HUDEP-2 (cell line): Measurements from ENCODE around the gene GALNT1.

Experiments
- DNase-seq, 76 experiments: peaks; one replicate each; lab custom pipeline; 2025; ENCODE audit not compliant: unreplicated experiment in 76 of 76; lab: John Stamatoyannopoulos, UW

The GALNT1 gene

DNA sequence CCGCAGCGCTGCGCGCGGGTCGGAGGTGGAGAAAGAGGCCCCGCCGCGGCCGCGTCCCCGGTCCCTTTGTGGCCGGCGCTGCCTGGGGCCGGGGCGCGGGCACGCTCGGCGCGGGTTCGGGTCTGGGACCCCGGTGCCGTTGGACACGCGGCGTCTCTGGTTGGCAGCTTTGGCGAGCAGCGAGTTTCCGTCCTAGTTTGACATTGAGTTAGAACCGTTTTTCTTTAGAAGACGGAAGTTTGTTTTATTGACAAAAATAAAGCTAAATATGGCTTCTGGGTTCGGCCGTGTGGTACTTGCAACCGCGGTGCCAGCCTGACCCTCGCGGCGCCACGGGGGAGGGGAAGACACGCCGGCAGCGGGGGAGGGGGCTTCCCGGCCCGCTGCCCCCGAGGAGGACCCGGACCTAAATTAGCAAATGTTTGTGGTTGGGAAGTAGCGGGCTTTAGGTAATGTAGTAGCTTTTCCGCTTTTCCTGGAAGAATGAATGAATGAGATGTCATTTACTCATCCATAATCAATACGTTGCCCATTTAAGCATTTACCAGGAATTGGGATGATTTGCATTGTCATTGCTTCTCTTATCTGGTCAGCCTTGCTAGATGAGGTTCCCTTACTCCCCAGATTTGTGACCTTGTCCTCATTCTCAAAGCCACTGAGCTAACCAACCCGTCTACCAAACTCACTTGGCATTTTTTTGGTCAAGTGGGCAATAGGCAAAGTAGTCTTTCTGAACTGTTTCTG, 530 bp downstream of the GALNT1 start:
- DNase-seq = peak in 10 of 76 experiments; percentile 8 to 40 (median 15)

DNA sequence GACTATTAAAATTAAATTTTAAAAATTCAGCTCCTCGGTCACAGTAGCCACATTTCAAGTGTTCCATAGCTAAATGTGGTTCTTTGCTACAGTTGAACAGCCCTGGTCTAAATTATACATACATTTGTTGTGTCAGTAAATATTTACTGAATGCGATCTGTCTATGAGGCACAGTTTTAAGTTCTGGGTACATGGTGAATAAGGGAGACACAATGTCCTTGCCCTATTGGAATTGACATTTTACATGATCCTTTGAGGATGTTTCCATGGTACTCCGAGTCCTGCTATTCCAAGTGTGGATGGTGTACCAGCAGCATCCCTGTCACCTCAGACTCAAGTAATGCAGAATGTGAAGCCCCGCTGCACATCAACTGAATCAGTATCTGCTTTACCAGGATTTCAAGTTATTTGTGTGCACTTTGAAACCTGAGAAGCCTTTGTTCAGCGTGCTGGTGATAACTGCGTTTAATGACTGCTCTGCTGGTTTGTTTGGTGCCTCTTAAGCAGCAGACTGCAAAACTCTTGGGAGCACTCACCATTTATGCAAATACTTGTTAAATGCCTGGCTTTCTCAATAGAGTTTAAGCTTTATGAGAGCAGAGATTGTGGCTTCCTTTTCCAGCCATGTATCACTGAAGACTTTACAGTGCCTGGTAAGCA, 1.5 kb downstream of the GALNT1 start:
- no peak for DNase-seq

DNA sequence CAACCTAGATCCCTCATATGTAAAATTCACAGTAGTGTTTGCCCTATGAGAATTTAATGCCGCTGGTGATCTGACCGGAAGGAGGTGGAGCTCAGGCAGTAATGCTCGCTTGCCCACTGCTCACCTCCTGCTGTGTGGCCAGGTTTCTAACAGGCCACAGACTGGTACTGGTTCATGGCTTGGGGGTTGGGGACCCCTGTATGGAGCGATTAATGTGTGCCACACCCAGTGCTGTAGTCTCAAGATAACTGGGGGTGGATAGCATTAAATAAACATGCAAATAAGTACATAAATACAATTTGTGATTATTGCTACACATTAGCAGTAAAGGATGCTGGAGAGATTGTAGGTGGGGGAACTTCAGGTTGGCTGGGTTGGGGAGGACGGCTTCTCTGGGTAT, 3.2 kb downstream of the GALNT1 start:
- DNase-seq = peak in 7 of 76 experiments; percentile 9 to 47 (median 27)

DNA sequence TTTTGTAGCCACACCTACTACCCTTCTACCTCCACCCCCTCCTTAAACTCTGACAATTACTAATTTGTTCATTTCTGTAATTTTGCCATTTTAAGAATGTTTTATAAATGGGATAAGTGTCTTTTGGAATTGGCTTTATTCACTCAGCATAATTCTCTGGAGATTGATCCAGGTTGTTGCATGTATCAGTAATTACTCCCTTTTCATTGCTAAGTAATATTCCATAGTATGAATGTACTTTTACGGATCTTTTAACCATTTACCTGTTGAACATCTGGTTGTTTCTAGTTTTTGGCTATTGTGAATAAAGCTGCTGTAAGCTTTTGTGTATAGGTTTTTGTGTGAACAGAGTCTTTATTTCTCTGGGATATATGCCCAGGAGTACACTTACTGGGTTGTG, 4.1 kb downstream of the GALNT1 start:
- no peak for DNase-seq

DNA sequence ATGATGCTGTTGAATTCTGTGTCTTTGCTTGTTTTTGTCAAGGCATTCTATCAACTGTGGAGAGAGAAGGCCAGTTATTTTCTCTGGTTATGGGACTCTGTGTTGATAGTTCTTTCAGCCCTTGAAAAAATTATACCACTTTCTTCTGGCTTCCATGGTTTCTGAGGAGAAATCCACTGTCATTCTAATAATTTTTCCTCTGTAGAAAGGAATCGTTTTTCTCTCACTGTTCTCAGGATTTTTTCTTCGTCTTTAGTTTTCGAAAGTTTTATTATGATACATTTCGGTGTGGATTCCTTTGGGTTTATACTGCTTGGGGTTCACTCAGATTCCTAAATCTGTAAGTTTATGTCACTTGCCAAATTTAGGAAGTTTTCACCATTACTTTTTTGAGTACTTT, 6.6 kb downstream of the GALNT1 start:
- no peak for DNase-seq

DNA sequence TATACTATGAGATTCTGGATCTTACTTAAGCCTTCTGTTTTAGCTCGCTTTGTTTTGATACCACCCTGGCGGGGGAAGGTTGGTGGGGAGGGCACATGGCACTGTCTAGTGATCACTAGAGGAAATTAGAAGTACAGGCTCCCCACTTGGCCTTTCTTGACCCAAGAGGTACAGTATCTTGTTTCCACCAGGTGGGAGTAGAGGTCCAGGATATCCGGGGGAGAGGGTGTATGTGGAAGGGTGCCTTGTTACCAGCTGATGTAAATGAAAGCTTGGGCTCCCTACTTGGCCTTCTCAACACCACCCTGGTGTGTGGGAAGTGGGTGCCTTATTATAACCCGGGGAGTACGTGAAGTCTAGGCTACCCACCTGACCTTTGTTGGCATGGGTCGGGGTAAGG, 7.5 kb downstream of the GALNT1 start:
- no peak for DNase-seq

DNA sequence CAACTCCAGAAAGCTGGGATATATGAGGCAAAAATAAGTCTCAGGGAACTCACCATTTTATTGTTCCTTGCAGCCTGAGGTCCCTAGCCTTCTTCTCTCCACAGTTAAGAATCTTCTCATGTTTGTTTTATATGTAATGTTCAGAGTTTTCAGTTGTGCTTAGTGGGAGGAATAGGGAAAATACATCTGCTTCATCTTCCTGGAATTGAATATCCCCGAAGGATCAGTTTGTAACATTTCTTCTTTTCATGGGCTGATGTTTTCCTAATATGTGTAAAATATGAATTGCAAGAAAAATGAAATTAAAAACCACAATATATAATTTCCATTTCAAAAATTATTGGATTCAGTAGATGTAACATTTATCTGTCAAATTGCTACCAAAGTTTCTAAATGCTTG, 8.0 kb downstream of the GALNT1 start:
- no peak for DNase-seq

DNA sequence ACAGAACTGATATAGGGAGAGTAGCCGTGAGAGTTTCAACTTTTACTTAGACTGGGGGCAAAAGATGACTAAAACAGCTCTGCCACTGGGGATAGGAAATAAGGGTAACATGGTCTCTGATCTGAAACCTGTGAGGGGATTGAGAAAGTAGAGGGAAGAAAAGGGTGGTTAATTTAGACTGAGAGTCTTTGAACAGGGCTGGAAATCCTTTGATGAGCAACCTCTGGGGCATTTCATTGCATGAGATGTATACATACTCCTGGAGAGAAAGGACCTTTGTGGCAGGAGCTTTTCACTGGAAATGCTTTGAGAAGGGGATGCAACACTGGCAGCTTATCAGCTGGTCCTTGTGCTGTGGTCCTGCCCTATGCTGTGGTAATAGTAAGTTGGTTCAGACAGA, 9.4 kb downstream of the GALNT1 start:
- DNase-seq = no peak

DNA sequence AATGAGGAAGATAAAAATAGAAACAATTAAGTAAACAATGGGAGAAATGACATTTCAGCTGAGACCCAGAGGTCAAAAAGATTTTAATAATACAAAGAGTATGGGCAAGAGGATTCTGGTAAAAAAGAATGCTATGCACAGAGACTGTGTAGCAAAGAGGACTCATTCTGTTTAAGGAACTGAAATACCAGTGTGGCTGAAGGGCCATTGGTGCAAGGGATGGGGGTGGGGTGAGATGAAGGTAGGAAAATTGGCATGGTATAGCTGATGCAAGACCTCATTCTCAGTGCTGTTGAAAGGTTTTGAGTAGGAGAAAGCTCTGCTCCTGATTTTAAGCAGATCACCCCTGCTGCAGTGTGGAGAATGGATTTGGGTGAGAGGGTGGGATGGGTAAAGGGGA, 10.8 kb downstream of the GALNT1 start:
- DNase-seq = no peak

DNA sequence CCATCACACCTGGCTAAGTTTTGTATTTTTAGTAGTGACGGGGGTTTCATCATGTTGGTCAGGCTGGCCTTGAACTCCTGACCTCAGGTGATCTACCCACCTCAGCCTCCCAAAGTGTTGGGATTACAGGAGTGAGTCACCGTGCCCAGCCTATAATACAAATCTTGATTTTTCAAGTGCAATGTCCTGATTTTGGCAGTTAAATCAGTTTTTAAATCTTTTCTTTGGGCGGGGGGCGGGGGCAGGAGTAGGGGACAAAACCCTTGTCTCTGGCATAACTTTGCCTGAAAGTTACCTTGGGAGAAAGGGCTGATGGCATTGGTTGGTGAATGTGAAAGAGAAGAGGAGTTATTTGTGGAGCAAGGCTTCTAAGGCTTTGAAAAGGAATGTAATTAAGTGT, 12.3 kb downstream of the GALNT1 start:
- DNase-seq = no peak

DNA sequence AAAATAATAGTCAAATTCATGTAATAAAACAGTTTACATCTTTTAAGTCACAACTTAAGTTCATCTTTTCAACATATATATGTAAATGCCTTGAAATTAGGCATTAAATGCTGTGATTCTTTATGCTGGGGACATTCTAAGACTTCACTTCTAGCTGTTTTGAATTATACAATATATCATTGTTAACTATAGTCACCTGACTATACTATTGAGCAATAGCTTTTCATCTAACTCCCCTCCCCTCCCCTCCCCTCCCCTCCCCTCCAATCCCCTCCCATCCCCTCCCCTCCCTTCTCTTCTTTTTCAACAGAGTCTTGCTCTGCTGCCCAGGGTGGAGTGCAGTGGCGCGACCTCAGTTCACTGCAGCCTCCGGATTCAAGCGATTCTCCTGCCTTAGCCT, 16.2 kb downstream of the GALNT1 start:
- no peak for DNase-seq

DNA sequence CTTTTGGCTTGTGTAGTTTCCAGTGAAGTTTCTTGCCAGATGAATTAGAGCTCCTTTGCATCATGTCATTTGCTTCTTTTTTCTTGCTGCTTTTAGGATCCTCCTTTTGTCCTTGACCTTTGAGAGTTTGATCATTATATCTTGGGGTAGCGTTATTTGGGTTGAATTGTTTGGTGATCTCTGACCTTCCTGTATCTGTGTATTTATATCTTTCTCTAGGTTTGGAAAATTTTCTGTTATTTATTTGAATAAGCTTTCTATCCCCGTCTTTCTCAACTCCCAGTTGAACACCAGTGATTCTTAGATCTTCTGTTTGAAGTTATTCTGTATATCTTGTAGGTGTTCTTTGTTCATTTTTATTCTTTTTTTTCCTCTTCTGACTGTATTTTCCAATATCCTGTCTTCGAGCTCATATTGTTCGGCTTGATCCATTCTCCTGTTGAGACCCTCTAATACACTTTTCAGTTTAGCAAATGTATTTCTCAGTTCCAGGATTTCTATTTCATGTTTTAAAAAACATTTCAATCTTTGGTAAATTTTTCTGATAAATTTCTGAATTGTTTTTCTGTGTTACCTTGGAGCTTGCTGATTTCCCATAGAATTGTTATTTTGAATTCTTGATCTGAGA, 20.8 kb downstream of the GALNT1 start:
- DNase-seq = no peak

DNA sequence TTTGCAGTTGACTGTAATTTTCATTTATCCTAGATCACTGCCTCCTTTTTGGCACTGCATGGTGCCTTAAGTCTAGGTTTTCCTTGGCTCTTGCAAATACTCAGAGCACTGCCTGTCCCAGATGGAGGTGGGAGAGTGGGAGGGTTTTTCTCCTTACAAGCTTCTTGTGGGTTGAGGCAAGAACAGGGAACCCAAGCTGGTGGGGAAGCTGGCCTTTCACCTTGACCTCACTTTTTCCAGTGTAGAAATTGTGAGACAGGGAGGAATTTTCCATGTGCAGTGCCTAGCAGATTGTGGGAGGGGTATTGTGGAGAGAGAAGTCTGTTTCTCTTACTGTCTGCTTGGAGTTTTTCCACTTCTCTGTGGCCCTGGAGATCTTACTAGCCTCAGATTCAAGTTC, 21.5 kb downstream of the GALNT1 start:
- DNase-seq = no peak

DNA sequence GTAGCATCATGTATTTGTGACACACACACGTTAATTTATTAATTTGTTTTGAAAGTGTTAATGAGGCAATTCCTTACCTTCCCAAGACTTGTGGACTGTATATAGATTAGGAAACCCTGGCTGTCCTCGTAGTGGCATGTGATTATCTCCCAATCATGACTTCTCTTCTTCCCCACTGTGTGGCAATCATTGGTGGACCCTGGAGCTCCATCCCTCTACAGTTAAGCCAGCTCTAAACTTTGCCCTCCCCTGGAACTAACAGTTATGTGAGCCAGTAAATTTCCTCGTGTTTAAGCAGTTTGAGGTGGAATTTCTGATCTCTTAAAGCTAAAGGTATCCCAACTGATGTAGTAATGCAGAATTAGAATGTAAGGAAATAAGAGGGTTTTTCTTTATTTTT, 22.0 kb downstream of the GALNT1 start:
- no peak for DNase-seq

DNA sequence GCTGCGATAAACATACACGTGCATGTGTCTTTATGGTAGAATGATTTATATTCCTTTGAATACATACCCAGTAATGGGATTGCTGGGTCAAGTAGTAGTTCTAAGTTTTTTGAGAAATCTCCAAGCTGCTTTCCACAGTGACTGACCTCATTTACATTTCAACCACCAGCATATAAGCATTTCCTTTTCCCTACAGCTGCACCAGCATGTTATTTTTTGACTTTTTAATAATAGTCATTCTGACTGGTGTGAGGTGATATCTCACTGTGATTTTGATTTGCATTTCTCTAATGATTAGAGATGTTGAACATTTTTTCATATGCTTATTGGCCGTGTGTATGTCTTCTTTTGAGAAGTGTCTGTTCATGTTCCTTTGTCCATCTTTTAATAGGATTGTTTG, 22.8 kb downstream of the GALNT1 start:
- DNase-seq = no peak

DNA sequence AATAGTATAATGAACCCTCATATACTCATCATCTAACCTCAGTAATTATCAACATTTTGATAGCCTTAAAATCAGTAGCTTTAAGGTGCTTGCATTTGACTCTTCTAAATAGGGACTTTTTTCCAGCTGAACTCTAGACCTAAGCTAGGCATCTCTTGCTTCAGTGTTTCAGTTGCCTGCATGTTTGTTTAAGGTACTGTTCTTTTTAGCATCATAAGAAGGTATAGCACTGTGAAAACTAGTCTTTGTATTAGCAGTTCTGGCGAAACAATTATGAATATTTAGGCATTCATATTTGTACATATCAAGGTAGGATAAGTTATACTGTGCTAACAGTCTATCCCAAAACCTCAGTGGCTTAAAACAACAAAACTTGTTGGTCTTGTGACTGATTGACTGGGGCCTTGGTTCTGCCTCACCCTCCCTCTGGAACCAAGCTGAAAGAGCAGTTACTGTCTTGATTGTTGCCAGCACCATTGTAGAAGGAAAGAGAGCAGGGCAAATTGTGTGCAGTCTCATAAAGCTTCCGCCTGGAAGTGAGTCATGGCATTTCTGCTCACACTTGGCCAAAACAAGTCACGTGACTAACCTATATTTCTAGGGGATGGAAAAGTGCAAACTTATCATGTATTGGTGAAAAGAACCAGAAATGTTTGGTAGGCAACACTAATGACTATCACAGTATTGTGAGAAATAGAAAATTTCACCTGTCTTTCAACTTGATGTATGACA, 24.3 kb downstream of the GALNT1 start:
- DNase-seq = no peak

DNA sequence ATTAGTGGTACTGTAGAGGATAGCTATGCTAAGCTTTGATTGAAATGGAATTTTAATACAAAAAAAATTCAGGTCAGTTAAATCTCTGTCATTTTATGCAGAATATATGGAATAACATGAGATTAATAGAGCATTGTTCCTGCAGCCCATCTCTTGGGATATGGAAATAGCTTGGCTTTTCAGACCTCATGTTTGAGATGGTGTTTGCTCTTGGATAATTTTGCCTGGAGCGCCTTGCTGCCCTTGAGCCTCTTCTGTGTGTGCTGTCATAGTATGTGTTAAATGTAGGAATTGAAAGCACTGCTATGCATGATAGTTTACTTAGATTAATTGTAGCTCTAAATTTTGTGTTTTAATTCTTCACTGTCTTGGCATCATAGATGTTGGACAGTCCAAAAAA, 27.7 kb downstream of the GALNT1 start:
- DNase-seq = no peak

DNA sequence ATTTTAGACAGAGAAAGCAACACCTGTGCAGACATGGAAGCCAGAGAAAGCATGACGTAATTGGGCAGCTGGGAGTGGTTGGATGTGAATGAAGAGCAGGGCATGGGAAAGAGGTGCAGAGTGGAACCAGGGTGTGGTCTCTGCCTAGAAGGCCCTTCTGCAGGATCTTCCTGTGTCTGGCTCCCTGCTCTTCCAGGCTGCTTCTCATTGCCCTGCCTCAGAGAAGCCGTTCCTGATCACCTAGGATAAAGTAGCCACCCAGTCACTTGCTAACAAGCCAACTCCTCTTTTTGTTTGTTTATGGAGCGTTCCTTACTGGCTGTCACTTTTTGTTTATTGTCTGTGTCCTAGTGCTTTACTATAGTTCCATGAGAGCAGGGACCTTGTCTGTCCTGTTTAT, 28.5 kb downstream of the GALNT1 start:
- DNase-seq = no peak

DNA sequence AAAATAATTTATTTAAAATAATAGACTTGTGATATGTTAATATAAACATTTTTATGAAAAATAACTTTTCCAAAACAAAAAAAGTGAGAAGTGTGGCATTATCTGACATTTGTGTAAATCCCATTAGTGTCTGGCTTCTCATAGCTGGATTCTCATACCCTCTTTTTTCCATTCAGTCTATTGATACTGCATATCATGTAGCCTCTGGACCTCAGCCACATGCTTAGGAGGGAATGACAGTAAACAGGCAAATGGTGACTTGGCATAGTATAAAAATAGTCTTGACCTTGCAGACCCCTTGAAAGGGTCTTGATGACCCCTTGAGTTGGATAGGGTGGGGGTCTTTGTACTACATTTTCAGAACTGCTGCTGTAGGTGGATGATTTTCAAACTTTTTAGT, 29.2 kb downstream of the GALNT1 start:
- no peak for DNase-seq

DNA sequence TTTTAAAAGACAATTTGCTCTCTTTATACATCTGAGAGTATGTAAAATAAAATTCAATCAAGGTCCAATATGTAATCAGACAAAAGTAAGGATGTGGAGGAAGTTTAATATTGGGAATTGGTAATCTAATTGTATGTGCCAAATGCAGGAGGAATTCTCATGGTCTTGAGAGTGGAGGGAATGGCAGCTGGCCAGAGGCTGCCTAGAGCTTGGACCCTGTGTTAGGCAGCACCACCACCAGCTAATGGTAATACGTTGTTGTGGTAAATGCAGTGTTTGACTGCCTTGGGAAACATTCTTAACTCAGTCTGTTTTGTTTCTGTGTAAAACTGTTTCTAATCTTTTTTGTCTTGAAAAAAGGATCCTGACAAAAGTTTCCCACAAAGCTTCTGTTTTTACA, 30.0 kb downstream of the GALNT1 start:
- DNase-seq = no peak

DNA sequence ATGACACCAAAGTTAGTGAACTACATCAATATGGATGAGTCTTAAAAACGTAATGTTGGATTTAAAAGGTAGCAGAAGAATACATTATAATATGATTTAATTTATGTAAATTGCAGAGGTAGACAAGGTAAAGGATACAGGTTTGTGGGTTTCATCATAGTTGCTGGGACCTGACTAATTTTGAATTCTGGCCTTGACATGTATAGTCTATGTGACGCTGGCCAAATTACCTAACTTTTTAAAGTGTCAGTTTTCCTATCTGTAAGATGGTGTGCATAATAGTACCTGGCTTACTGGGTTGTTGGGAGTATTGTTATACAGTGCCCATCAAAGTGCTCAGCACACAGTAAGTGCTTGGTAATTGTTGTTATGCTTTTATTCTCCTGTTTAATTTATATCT, 34.5 kb downstream of the GALNT1 start:
- no peak for DNase-seq
